Measurements from ENCODE around the gene GHSR. TPM values are rescaled to one million over a fixed set of nuclear protein-coding genes. Genes with fewer than 3 reads are reported as not detected.

GHSR gene
- polyA plus RNA-seq, 1 of the 3 experiments (the other 2 are of a cell fraction), result not detected

DNA sequence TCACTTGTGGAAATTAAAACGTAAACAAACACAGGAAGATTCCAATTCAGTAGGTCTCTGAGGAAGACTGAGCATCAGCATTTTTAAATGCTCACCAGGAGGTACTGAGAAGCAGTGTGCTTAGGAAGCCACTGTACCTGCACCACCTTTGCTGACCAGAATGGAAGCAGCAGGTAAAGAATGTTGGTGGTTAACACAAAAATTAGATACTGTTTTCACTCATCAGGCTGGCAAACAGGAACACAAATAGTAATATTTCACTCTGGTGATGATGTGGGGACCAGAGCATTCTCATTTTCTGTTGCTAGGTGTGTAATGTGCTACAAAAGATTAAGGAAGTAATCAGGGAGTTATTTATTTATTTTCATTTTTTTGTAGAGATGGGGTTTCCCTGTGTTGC is 29.9 kb upstream of the GHSR start:
- WGBS (ENCODE audit: low lambda C conversion rate), result 69% methylated on average over 1 of the region's 1 CpG
- ChIA-PET POLR2A (no interaction called here), CTCF (interaction anchor here (0.7 to 3.6 kb wide), 15 partner anchors 8 to 1515 kb away, joined by 3 to 27 read pairs (median 4); no protein-coding TSS in a partner anchor)
- H3K27ac ChIP-seq (ENCODE audit: low read depth in 2 of 2, low read length in 1 of 2), result no peak overlapping the region
- H2AFZ ChIP-seq (ENCODE audit: low read depth), result no peak overlapping the region
- H3K4me3 ChIP-seq (ENCODE audit: low read depth in 2 of 2, low read length in 1 of 2), result no peak overlapping the region
- no peak for DNase-seq
- no peaks in the 10 kb centered on the region for H3K9me2 ChIP-seq
- 0 out of 2 replicates have a peak, but pooled peaks cover 3% of the 10 kb centered on the region for H3K9me3 ChIP-seq
- H3K9ac ChIP-seq, result no peak overlapping the region
- no peaks in the 10 kb centered on the region for H3K36me3 ChIP-seq (replicated peaks in 1 of 2; ENCODE audit: control insufficient read depth in 1 of 2, insufficient read depth in 2 of 2, low read length in 1 of 2)
- no peaks in the 10 kb centered on the region for H4K20me1 ChIP-seq (ENCODE audit: insufficient read depth)
- H3F3A ChIP-seq (replicated peaks; ENCODE audit: insufficient read depth), result no peaks in the 10 kb centered on the region
- no peak overlapping the region for H3K4me2 ChIP-seq
- no peaks in the 10 kb centered on the region for H3K79me2 ChIP-seq (ENCODE audit: insufficient read depth)
- H3K4me1 ChIP-seq (ENCODE audit: control insufficient read depth in 1 of 2, insufficient read depth in 2 of 2, low read depth in 1 of 2, low read length in 1 of 2), result no peaks in the 10 kb centered on the region; a peak in 1 of 4 replicates
- TF ChIP-seq MEF2A (IDR thresholded peaks at IDR 0.05; ENCODE audit: borderline replicate concordance, low read depth) (no peak), RFX5 (IDR thresholded peaks at IDR 0.05; ENCODE audit: low read length) (no peak), SIN3A (IDR thresholded peaks at IDR 0.05; ENCODE audit: borderline replicate concordance, low read depth, low read length) (no peak), TEAD4 (IDR thresholded peaks at IDR 0.05; ENCODE audit: borderline replicate concordance, insufficient read depth) (no peak), FOSL2 (IDR thresholded peaks at IDR 0.05; ENCODE audit: borderline replicate concordance, low read depth) (no peak), EZH2phosphoT487 (IDR thresholded peaks at IDR 0.05; ENCODE audit: borderline replicate concordance, low read depth) (no peak), SMC3 (IDR thresholded peaks at IDR 0.05; ENCODE audit: low read depth, low read length) (no peak), RAD21 (IDR thresholded peaks at IDR 0.05; ENCODE audit: low read length) (no peak), ELF1 (IDR thresholded peaks at IDR 0.05) (no peak), MXI1 (IDR thresholded peaks at IDR 0.05; ENCODE audit: low read depth, low read length) (no peak)
- TF ChIP-seq, protein P1, sequence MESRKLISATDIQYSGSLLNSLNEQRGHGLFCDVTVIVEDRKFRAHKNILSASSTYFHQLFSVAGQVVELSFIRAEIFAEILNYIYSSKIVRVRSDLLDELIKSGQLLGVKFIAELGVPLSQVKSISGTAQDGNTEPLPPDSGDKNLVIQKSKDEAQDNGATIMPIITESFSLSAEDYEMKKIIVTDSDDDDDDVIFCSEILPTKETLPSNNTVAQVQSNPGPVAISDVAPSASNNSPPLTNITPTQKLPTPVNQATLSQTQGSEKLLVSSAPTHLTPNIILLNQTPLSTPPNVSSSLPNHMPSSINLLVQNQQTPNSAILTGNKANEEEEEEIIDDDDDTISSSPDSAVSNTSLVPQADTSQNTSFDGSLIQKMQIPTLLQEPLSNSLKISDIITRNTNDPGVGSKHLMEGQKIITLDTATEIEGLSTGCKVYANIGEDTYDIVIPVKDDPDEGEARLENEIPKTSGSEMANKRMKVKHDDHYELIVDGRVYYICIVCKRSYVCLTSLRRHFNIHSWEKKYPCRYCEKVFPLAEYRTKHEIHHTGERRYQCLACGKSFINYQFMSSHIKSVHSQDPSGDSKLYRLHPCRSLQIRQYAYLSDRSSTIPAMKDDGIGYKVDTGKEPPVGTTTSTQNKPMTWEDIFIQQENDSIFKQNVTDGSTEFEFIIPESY (IDR thresholded peaks at IDR 0.05; ENCODE audit: borderline replicate concordance, low read depth), result no peak
- TF ChIP-seq, protein P2, sequence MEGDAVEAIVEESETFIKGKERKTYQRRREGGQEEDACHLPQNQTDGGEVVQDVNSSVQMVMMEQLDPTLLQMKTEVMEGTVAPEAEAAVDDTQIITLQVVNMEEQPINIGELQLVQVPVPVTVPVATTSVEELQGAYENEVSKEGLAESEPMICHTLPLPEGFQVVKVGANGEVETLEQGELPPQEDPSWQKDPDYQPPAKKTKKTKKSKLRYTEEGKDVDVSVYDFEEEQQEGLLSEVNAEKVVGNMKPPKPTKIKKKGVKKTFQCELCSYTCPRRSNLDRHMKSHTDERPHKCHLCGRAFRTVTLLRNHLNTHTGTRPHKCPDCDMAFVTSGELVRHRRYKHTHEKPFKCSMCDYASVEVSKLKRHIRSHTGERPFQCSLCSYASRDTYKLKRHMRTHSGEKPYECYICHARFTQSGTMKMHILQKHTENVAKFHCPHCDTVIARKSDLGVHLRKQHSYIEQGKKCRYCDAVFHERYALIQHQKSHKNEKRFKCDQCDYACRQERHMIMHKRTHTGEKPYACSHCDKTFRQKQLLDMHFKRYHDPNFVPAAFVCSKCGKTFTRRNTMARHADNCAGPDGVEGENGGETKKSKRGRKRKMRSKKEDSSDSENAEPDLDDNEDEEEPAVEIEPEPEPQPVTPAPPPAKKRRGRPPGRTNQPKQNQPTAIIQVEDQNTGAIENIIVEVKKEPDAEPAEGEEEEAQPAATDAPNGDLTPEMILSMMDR (IDR thresholded peaks at IDR 0.05), result no peak
- TF ChIP-seq, protein P3, sequence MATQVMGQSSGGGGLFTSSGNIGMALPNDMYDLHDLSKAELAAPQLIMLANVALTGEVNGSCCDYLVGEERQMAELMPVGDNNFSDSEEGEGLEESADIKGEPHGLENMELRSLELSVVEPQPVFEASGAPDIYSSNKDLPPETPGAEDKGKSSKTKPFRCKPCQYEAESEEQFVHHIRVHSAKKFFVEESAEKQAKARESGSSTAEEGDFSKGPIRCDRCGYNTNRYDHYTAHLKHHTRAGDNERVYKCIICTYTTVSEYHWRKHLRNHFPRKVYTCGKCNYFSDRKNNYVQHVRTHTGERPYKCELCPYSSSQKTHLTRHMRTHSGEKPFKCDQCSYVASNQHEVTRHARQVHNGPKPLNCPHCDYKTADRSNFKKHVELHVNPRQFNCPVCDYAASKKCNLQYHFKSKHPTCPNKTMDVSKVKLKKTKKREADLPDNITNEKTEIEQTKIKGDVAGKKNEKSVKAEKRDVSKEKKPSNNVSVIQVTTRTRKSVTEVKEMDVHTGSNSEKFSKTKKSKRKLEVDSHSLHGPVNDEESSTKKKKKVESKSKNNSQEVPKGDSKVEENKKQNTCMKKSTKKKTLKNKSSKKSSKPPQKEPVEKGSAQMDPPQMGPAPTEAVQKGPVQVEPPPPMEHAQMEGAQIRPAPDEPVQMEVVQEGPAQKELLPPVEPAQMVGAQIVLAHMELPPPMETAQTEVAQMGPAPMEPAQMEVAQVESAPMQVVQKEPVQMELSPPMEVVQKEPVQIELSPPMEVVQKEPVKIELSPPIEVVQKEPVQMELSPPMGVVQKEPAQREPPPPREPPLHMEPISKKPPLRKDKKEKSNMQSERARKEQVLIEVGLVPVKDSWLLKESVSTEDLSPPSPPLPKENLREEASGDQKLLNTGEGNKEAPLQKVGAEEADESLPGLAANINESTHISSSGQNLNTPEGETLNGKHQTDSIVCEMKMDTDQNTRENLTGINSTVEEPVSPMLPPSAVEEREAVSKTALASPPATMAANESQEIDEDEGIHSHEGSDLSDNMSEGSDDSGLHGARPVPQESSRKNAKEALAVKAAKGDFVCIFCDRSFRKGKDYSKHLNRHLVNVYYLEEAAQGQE (IDR thresholded peaks at IDR 0.05; ENCODE audit: low read depth, low read length), result no peak
- TF ChIP-seq, protein P4, sequence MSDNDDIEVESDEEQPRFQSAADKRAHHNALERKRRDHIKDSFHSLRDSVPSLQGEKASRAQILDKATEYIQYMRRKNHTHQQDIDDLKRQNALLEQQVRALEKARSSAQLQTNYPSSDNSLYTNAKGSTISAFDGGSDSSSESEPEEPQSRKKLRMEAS (IDR thresholded peaks at IDR 0.05; ENCODE audit: low read depth), result no peak
- no peaks in the 10 kb centered on the region for H3K27me3 ChIP-seq (ENCODE audit: insufficient read depth)

Measured in SK-N-SH (cell line).